ENCODE measurements around the gene NAALADL2.

- TF ChIP-seq CTCF (IDR thresholded peaks at IDR 0.05; ENCODE audit: poor library complexity, severe bottlenecking) (no peak), EZH2 (IDR thresholded peaks at IDR 0.05; ENCODE audit: borderline replicate concordance, insufficient read depth, low read length, poor library complexity, severe bottlenecking) (no peak), RAD21 (conservative IDR thresholded peaks at IDR 0.05) (no peak), EP300 (conservative IDR thresholded peaks at IDR 0.05; ENCODE audit: poor library complexity, severe bottlenecking) (no peak), MXI1 (conservative IDR thresholded peaks at IDR 0.05; ENCODE audit: poor library complexity, severe bottlenecking) (no peak)
Measured at GRCh38 chr3:175046601-175047000, 187.5 kb downstream of the NAALADL2 start.
